WTC11 (cell line): ENCODE data around the gene TNKS2. TPM values are rescaled to one million over a fixed set of nuclear protein-coding genes. Genes with fewer than 3 reads are reported as not detected.
A peak's percentile ranks its signal among the peaks of the same experiment; 100 is the strongest.

Source experiments
- ATAC-seq: fragments of 200-7000 bp; cut with Tn5 transposase; 2 replicates; pipeline ENCODE4 v1.10.0; 2021; ENCODE audit warnings: mild to moderate bottlenecking, moderate library complexity
- CTCF ChIA-PET: fragments of 300-600 bp; sonication (Branson Sonifier 250); formaldehyde crosslinking; loops from one replicate; lab custom pipeline; 2021; ENCODE audit warnings: antibody characterized with exemption; lab: Charles Lee
- POLR2A ChIA-PET: fragments of 350-600 bp; sonication (Branson Sonifier 250); formaldehyde crosslinking; loops from one replicate; lab custom pipeline; 2021; ENCODE audit warnings: antibody characterized with exemption; lab: Charles Lee
- DNase-seq: peaks from one replicate; pipeline ENCODE4 v3.0.0; 2021; ENCODE audit warnings: low spot score
- H3K27ac Mint-ChIP-seq: 2 replicates; pipeline ENCODE4 v1.8.0; 2021; ENCODE audit warnings: mixed read lengths
- H3K27me3 Mint-ChIP-seq: 2 replicates; pipeline ENCODE4 v1.8.0; 2021; ENCODE audit warnings: low read depth, mild to moderate bottlenecking, moderate library complexity, mixed read lengths
- H3K36me3 Mint-ChIP-seq: 2 replicates; pipeline ENCODE4 v1.8.0; 2021; ENCODE audit warnings: mixed read lengths
- H3K4me1 Mint-ChIP-seq: 2 replicates; pipeline ENCODE4 v1.8.0; 2022; ENCODE audit warnings: mixed read lengths
- H3K4me3 Mint-ChIP-seq: 2 replicates; pipeline ENCODE4 v1.8.0; 2021; ENCODE audit warnings: mild to moderate bottlenecking, moderate library complexity, mixed read lengths
- H3K9me3 Mint-ChIP-seq: 2 replicates; pipeline ENCODE4 v1.8.0; 2021; ENCODE audit warnings: mixed read lengths
- ATF3 ChIP-seq: sonication (generic); formaldehyde crosslinking; conservative IDR thresholded peaks from 2 replicates; pipeline ENCODE4 v1.8.1; 2022; ENCODE audit warnings: mild to moderate bottlenecking, missing genetic modification reagents
- FOXK1 ChIP-seq: sonication (generic); formaldehyde crosslinking; IDR thresholded peaks from 2 replicates; pipeline ENCODE4 v1.8.0; 2022; ENCODE audit warnings: mild to moderate bottlenecking, moderate library complexity, missing genetic modification reagents
- GTF2I ChIP-seq: fragments of 250-450 bp; sonication (Bioruptor Pico); conservative IDR thresholded peaks from 2 replicates; pipeline ENCODE4 v1.4.0; 2021; ENCODE audit warnings: mild to moderate bottlenecking
- IRF2 ChIP-seq: sonication (generic); formaldehyde crosslinking; IDR thresholded peaks from 2 replicates; pipeline ENCODE4 v1.8.0; 2022; ENCODE audit warnings: low read depth, missing genetic modification reagents, borderline replicate concordance
- KAT7 ChIP-seq: sonication (generic); formaldehyde crosslinking; IDR thresholded peaks from 2 replicates; pipeline ENCODE4 v1.8.1; 2023; ENCODE audit warnings: missing genetic modification reagents, mild to moderate bottlenecking, borderline replicate concordance
- NFATC4 ChIP-seq: fragments of 250-450 bp; sonication (Bioruptor Pico); IDR thresholded peaks from 2 replicates; pipeline ENCODE4 v1.9.0; 2021; ENCODE audit warnings: mild to moderate bottlenecking
- NR3C1 ChIP-seq: sonication (generic); formaldehyde crosslinking; conservative IDR thresholded peaks from 2 replicates; pipeline ENCODE4 v1.8.1; 2023; ENCODE audit warnings: low read depth, mild to moderate bottlenecking, missing genetic modification reagents
- RORB ChIP-seq: fragments of 250-450 bp; sonication (Bioruptor Pico); IDR thresholded peaks from 2 replicates; pipeline ENCODE4 v1.9.0; 2021; ENCODE audit warnings: mild to moderate bottlenecking
- TCF7 ChIP-seq: sonication (generic); formaldehyde crosslinking; IDR thresholded peaks from 2 replicates; pipeline ENCODE4 v1.8.0; 2022; ENCODE audit warnings: mild to moderate bottlenecking, low read depth, missing genetic modification reagents, moderate library complexity
- USF2 ChIP-seq: sonication (generic); formaldehyde crosslinking; IDR thresholded peaks from 2 replicates; pipeline ENCODE4 v1.8.1; 2023; ENCODE audit warnings: mild to moderate bottlenecking, missing genetic modification reagents, moderate library complexity
- ZNF416 ChIP-seq: fragments of 250-450 bp; sonication (Bioruptor Pico); IDR thresholded peaks from 2 replicates; pipeline ENCODE4 v1.9.0; 2021; ENCODE audit warnings: mild to moderate bottlenecking, inconsistent platforms
- ZNF425 ChIP-seq: fragments of 250-450 bp; sonication (Bioruptor Pico); conservative IDR thresholded peaks from 2 replicates; pipeline ENCODE4 v1.9.0; 2021; ENCODE audit warnings: mild to moderate bottlenecking
- ZNF512 ChIP-seq: sonication (generic); formaldehyde crosslinking; IDR thresholded peaks from 2 replicates; pipeline ENCODE4 v1.8.1; 2022; ENCODE audit warnings: missing genetic modification reagents, borderline replicate concordance
- total RNA-seq: library from RNA; stranded (reverse); gene quantifications from 3 replicates; pipeline ENCODE4 v1.2.3, GENCODE V29; 2021
- TF ChIP-seq, protein P1 (sequence below): fragments of 250-450 bp; sonication (Bioruptor Pico); IDR thresholded peaks from 2 replicates; pipeline ENCODE4 v2.1.2; 2022; ENCODE audit warnings: mild to moderate bottlenecking, moderate library complexity
- TF ChIP-seq, protein P2 (sequence below): sonication (generic); formaldehyde crosslinking; IDR thresholded peaks from 2 replicates; pipeline ENCODE4 v1.8.0; 2022; ENCODE audit warnings: missing genetic modification reagents
- TF ChIP-seq, protein P3 (sequence below): sonication (generic); formaldehyde crosslinking; conservative IDR thresholded peaks from 2 replicates; pipeline ENCODE4 v1.8.1; 2023; ENCODE audit warnings: mild to moderate bottlenecking, low read depth, missing genetic modification reagents, moderate library complexity
- TF ChIP-seq, protein P4 (sequence below): sonication (generic); formaldehyde crosslinking; IDR thresholded peaks from 2 replicates; pipeline ENCODE4 v1.8.1; 2022; ENCODE audit warnings: mild to moderate bottlenecking, moderate library complexity, missing genetic modification reagents
- TF ChIP-seq, protein P5 (sequence below): sonication (generic); formaldehyde crosslinking; IDR thresholded peaks from 2 replicates; pipeline ENCODE4 v1.8.0; 2023; ENCODE audit warnings: missing genetic modification reagents

Gene TNKS2
- total RNA-seq, 1 experiment from 2014 or later: 53.5 TPM

- H3K4me1 Mint-ChIP-seq: peaks cover 63% of the 10 kb centered on the region
- no peak overlapping the region for H3K4me3 Mint-ChIP-seq
- no peaks in the 10 kb centered on the region for H3K27me3 Mint-ChIP-seq
- peak overlapping the region; percentile 84 for H3K27ac Mint-ChIP-seq
- POLR2A ChIA-PET: interaction anchor here (0.7 to 1.6 kb wide), 3 partner anchors 24 to 216 kb away, joined by 3 to 6 read pairs (median 3); partner anchors contain the start of gene BTAF1
- no peak for DNase-seq
- peaks cover 4% of the 10 kb centered on the region; the same call in 1 of the 2 replicates for H3K36me3 Mint-ChIP-seq
- H3K9me3 Mint-ChIP-seq: peaks cover 3% of the 10 kb centered on the region
- TF ChIP-seq, protein P1, sequence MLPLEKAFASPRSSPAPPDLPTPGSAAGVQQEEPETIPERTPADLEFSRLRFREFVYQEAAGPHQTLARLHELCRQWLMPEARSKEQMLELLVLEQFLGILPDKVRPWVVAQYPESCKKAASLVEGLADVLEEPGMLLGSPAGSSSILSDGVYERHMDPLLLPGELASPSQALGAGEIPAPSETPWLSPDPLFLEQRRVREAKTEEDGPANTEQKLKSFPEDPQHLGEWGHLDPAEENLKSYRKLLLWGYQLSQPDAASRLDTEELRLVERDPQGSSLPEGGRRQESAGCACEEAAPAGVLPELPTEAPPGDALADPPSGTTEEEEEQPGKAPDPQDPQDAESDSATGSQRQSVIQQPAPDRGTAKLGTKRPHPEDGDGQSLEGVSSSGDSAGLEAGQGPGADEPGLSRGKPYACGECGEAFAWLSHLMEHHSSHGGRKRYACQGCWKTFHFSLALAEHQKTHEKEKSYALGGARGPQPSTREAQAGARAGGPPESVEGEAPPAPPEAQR (CRISPR knock-in tag): no peak
- no peak for TF ChIP-seq NR3C1 (CRISPR knock-in tag)
- TF ChIP-seq, protein P2, sequence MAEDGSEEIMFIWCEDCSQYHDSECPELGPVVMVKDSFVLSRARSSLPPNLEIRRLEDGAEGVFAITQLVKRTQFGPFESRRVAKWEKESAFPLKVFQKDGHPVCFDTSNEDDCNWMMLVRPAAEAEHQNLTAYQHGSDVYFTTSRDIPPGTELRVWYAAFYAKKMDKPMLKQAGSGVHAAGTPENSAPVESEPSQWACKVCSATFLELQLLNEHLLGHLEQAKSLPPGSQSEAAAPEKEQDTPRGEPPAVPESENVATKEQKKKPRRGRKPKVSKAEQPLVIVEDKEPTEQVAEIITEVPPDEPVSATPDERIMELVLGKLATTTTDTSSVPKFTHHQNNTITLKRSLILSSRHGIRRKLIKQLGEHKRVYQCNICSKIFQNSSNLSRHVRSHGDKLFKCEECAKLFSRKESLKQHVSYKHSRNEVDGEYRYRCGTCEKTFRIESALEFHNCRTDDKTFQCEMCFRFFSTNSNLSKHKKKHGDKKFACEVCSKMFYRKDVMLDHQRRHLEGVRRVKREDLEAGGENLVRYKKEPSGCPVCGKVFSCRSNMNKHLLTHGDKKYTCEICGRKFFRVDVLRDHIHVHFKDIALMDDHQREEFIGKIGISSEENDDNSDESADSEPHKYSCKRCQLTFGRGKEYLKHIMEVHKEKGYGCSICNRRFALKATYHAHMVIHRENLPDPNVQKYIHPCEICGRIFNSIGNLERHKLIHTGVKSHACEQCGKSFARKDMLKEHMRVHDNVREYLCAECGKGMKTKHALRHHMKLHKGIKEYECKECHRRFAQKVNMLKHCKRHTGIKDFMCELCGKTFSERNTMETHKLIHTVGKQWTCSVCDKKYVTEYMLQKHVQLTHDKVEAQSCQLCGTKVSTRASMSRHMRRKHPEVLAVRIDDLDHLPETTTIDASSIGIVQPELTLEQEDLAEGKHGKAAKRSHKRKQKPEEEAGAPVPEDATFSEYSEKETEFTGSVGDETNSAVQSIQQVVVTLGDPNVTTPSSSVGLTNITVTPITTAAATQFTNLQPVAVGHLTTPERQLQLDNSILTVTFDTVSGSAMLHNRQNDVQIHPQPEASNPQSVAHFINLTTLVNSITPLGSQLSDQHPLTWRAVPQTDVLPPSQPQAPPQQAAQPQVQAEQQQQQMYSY (CRISPR knock-in tag): no peak
- TF ChIP-seq NFATC4 (CRISPR knock-in tag): no peak
- TF ChIP-seq, all 79 proteins: peak for 0
- CTCF ChIA-PET: interaction anchor here (0.5 to 1.0 kb wide), 2 partner anchors 28 to 115 kb away, joined by 3 read pairs; no protein-coding TSS in a partner anchor
- ATAC-seq: no peak
Observed at GRCh38 chr10:91884536-91884935, 86.3 kb downstream of the TNKS2 start.

DNA sequence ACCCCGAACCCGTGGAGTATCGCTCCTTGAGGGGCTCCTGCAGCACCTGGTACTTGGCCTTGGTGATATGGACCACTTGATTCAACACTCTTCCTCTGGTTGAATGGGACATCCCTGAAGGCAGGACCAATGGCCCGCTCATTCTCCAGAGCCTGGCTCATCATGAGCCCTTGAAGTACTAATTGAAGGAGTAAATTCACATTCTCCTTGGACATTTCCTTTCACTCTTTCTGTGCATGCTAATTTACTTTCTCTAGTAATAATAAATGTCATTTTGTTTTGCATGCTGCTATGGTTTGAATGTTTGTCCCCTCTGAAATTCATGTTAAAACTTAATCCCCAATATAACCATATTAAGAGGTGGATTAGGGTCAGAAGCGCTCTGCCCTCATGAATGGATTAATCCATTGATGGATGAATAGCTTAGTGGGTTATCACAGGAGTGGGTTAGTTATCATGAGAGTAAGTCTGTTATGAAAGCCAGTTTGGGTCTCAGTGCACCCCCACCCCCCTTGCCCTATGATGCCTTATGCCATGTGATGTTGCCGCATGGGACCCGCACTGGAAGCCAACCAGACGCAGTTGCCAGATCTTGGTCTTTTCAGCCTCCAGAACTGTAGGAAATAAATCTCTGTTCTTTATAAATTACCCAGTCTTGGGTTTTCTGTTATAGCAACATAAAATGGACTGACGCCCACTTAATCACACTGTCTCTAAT lies 87.3 kb downstream of the TNKS2 start:
- H3K36me3 Mint-ChIP-seq: peaks cover 4% of the 10 kb centered on the region; the same call in 1 of the 2 replicates
- DNase-seq (no peak), ATAC-seq (no peak)
- no peaks in the 10 kb centered on the region for H3K27me3 Mint-ChIP-seq
- peaks cover 3% of the 10 kb centered on the region for H3K9me3 Mint-ChIP-seq
- H3K4me1 Mint-ChIP-seq: peaks cover 59% of the 10 kb centered on the region
- H3K4me3 Mint-ChIP-seq: no peak overlapping the region
- H3K27ac Mint-ChIP-seq: peak overlapping the region; percentile 88
- POLR2A ChIA-PET: no interaction called here
- CTCF ChIA-PET: no interaction called here
- TF ChIP-seq KAT7 (CRISPR knock-in tag) (no peak), FOXK1 (CRISPR knock-in tag) (no peak), ZNF416 (CRISPR knock-in tag) (no peak), IRF2 (no peak), GTF2I (CRISPR knock-in tag) (no peak), RORB (CRISPR knock-in tag) (no peak), TCF7 (CRISPR knock-in tag) (no peak), ATF3 (CRISPR knock-in tag) (no peak), NFATC4 (CRISPR knock-in tag) (no peak), USF2 (CRISPR knock-in tag) (no peak), ZNF425 (CRISPR knock-in tag) (no peak), ZNF512 (CRISPR knock-in tag) (no peak)
- TF ChIP-seq, protein P3, sequence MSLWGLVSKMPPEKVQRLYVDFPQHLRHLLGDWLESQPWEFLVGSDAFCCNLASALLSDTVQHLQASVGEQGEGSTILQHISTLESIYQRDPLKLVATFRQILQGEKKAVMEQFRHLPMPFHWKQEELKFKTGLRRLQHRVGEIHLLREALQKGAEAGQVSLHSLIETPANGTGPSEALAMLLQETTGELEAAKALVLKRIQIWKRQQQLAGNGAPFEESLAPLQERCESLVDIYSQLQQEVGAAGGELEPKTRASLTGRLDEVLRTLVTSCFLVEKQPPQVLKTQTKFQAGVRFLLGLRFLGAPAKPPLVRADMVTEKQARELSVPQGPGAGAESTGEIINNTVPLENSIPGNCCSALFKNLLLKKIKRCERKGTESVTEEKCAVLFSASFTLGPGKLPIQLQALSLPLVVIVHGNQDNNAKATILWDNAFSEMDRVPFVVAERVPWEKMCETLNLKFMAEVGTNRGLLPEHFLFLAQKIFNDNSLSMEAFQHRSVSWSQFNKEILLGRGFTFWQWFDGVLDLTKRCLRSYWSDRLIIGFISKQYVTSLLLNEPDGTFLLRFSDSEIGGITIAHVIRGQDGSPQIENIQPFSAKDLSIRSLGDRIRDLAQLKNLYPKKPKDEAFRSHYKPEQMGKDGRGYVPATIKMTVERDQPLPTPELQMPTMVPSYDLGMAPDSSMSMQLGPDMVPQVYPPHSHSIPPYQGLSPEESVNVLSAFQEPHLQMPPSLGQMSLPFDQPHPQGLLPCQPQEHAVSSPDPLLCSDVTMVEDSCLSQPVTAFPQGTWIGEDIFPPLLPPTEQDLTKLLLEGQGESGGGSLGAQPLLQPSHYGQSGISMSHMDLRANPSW: no peak
- TF ChIP-seq, protein P4, sequence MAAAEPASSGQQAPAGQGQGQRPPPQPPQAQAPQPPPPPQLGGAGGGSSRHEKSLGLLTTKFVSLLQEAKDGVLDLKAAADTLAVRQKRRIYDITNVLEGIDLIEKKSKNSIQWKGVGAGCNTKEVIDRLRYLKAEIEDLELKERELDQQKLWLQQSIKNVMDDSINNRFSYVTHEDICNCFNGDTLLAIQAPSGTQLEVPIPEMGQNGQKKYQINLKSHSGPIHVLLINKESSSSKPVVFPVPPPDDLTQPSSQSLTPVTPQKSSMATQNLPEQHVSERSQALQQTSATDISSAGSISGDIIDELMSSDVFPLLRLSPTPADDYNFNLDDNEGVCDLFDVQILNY (CRISPR knock-in tag): no peak
- TF ChIP-seq, protein P5, sequence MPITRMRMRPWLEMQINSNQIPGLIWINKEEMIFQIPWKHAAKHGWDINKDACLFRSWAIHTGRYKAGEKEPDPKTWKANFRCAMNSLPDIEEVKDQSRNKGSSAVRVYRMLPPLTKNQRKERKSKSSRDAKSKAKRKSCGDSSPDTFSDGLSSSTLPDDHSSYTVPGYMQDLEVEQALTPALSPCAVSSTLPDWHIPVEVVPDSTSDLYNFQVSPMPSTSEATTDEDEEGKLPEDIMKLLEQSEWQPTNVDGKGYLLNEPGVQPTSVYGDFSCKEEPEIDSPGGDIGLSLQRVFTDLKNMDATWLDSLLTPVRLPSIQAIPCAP: no peak
